HepG2 (cell line): Measurements from ENCODE around the gene SYNE2. TPM values are rescaled to one million over a fixed set of nuclear protein-coding genes. Genes with fewer than 3 reads are reported as not detected.

Experiments
- BCL3 ChIP-seq: sonication (generic); formaldehyde crosslinking; IDR thresholded peaks from 2 replicates; pipeline ENCODE4 v1.5.1; 2020; ENCODE audit warnings: mild to moderate bottlenecking, missing genetic modification reagents, moderate library complexity
- GFI1 ChIP-seq: sonication (generic); formaldehyde crosslinking; IDR thresholded peaks from 2 replicates; pipeline ENCODE4 v1.5.0; 2020; ENCODE audit warnings: missing genetic modification reagents, mild to moderate bottlenecking, borderline replicate concordance
- HNRNPLL ChIP-seq: fragments of 200-400 bp; formaldehyde crosslinking; IDR thresholded peaks from 2 replicates; pipeline ENCODE4 v1.6.1; 2017; ENCODE audit warnings: mild to moderate bottlenecking, low read depth, low read length; ENCODE audit not compliant: poor library complexity, severe bottlenecking
- SALL2 ChIP-seq: sonication (generic); formaldehyde crosslinking; IDR thresholded peaks from 2 replicates; pipeline ENCODE4 v1.8.1; 2023; ENCODE audit warnings: mild to moderate bottlenecking, missing genetic modification reagents, inconsistent platforms
- UBTF ChIP-seq: sonication (generic); formaldehyde crosslinking; IDR thresholded peaks from 2 replicates; pipeline ENCODE4 v1.4.0; 2020; ENCODE audit warnings: mild to moderate bottlenecking, missing genetic modification reagents
- ZBED4 ChIP-seq: sonication (generic); formaldehyde crosslinking; IDR thresholded peaks from 2 replicates; pipeline ENCODE4 v1.4.0; 2020; ENCODE audit warnings: missing genetic modification reagents, borderline replicate concordance
- ZBTB14 ChIP-seq: sonication (generic); formaldehyde crosslinking; IDR thresholded peaks from 2 replicates; pipeline ENCODE4 v1.4.0; 2020; ENCODE audit warnings: missing genetic modification reagents
- ZNF574 ChIP-seq: sonication (generic); formaldehyde crosslinking; IDR thresholded peaks from 2 replicates; pipeline ENCODE4 v1.4.0; 2020; ENCODE audit warnings: missing genetic modification reagents
- ZNF687 ChIP-seq: sonication (generic); formaldehyde crosslinking; IDR thresholded peaks from 2 replicates; pipeline ENCODE4 v1.5.1; 2020; ENCODE audit warnings: mild to moderate bottlenecking, missing genetic modification reagents, moderate library complexity
- polyA plus RNA-seq, 8 experiments: library from polyadenylated mRNA; depleted of rRNA in 3 of 8; stranded (reverse) in 7 of 8; unstranded in 1 of 8; fragments of >200 nt; fragmentation: Illumina TruSeq in 4 of 8; extraction: Trizol in 4 of 8; gene quantifications; 2 replicates each; pipeline versions ENCODE4 v1.2.1 to v1.2.3, GENCODE V29; 2011 to 2016; ENCODE audit warnings: low read depth in 4 of 8, missing spikeins in 1 of 8, mixed read lengths in 1 of 8; ENCODE audit not compliant: insufficient read depth in 1 of 8
- total RNA-seq, 5 experiments: library from RNA; depleted of rRNA; stranded (reverse); fragments of >200 nt; fragmentation: Illumina TruSeq; extraction: Trizol; gene quantifications; 2 replicates each; pipeline ENCODE4 v1.2.3, GENCODE V29; 2016; ENCODE audit warnings: low read depth in 1 of 5

The SYNE2 gene
- total and polyA plus RNA-seq, 2 of the 13 experiments (the other 11 are each of a cell fraction or from before 2014, with no cell fraction given), result 6.2 to 13.3 TPM

GRCh38 chr14:63852817-63853731, at the start of gene SYNE2 (continued):
- TF ChIP-seq ZBED4 (CRISPR knock-in tag) (0 out of 2 replicates have a peak, but pooled peaks have one; percentile 13), ZNF687 (peak; percentile 52; the same call in 1 of the 2 replicates), BCL3 (no peak), HNRNPLL (peak; percentile 35), GFI1 (CRISPR knock-in tag) (0 out of 2 replicates have a peak, but pooled peaks have one; percentile 7), ZBTB14 (peak; percentile 40; the same call in 1 of the 2 replicates), SALL2 (CRISPR knock-in tag) (no peak), UBTF (CRISPR knock-in tag) (peak; percentile 70; the same call in 1 of the 2 replicates), ZNF574 (peak; percentile 17)
